GM12875 (cell line): Measurements from ENCODE around the gene MPDZ.

ENCODE experiments used
- H3K4me3 ChIP-seq: one replicate; pipeline ENCODE4 v1.5.1; 2011; ENCODE audit warnings: low read depth, low read length, control low read depth
- TF ChIP-seq, protein P1 (sequence below): IDR thresholded peaks from 2 replicates; pipeline ENCODE4 v1.5.1; 2011; ENCODE audit warnings: low read depth, mild to moderate bottlenecking, control low read depth, inconsistent platforms, low read length, moderate library complexity, borderline replicate concordance; ENCODE audit not compliant: insufficient read depth

MPDZ gene

DNA sequence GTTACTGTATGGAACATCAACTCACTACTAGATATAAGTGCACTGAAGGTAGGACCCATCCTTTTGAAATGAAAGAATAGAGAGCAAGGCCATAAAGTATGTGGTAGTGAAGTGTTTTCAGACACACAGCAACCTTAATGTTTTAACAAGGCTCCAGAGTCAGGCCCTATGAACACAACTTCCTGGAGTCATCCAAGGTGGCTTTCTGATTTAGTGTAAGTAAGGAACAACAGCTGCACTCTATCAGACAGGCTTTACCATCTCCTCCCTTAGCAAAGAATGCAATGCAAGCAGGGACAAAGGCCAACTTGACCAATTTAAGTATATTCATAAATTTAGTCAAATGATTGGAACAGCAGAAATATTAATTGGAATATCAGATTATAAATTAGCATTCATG, 90.1 kb downstream of the MPDZ start:
- TF ChIP-seq, protein P1, sequence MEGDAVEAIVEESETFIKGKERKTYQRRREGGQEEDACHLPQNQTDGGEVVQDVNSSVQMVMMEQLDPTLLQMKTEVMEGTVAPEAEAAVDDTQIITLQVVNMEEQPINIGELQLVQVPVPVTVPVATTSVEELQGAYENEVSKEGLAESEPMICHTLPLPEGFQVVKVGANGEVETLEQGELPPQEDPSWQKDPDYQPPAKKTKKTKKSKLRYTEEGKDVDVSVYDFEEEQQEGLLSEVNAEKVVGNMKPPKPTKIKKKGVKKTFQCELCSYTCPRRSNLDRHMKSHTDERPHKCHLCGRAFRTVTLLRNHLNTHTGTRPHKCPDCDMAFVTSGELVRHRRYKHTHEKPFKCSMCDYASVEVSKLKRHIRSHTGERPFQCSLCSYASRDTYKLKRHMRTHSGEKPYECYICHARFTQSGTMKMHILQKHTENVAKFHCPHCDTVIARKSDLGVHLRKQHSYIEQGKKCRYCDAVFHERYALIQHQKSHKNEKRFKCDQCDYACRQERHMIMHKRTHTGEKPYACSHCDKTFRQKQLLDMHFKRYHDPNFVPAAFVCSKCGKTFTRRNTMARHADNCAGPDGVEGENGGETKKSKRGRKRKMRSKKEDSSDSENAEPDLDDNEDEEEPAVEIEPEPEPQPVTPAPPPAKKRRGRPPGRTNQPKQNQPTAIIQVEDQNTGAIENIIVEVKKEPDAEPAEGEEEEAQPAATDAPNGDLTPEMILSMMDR, result no peak
- H3K4me3 ChIP-seq, result no peak overlapping the region

DNA sequence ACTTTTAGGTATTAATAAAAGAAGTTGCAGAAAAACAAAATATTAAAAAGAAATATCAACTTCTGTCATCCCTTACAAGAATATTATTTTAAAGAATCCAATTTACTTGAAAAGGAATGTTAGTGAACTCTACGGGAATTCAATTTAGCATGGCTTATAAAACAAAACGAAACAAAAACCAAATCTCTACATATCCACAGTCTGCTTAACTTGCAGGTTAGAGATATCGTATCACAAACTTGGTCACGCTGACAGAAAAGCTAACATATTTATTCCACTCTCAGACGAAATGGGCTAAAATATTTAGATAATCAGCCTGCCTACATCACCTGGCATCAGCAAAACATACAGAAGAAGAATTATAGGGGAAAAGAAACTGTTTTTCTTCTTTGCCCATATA, 92.7 kb downstream of the MPDZ start:
- TF ChIP-seq, protein P1, result no peak

DNA sequence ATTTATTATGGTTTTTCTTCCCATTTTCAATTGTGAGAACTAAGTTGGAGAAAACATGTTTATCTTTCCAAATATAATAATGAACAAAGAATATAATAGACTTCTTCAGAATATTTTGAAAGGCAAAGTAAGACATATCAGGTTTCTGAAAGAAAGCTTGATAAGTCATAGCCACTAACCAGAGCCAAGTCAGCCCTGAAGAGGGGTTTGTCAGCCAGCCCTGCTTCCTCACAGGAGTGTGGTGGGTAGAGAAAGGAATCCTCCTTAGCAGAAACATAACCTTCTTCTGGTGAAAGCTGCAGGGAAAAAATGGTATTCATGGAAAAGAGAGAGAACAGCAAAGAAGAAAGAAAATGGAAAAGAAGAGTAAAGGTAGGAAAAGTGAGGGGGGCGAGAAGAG, 93.4 kb downstream of the MPDZ start:
- TF ChIP-seq, protein P1, result no peak
- no peak overlapping the region for H3K4me3 ChIP-seq

More for the DNA sequence above, 92.7 kb downstream of the MPDZ start:
- H3K4me3 ChIP-seq, result no peak overlapping the region

DNA sequence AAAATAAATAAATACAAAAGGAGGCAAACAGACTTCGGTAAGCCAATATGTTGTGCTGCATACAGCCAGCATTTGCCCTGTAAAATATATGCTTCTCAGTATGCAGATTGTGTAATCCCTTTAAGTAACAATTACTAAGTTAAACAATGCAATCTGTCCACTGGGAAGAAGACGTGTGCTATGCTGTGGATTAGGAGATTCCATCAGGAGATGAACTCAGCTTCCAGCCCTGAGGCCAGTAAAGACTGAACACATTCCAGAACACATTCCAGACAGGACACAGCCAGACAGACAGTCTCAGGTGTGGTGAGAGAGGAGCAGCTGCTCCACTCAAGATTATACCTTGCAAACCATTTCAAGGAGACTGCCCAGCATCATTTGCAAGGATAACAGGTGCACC, 97.8 kb downstream of the MPDZ start:
- TF ChIP-seq, protein P1, result no peak
- H3K4me3 ChIP-seq, result no peak overlapping the region

DNA sequence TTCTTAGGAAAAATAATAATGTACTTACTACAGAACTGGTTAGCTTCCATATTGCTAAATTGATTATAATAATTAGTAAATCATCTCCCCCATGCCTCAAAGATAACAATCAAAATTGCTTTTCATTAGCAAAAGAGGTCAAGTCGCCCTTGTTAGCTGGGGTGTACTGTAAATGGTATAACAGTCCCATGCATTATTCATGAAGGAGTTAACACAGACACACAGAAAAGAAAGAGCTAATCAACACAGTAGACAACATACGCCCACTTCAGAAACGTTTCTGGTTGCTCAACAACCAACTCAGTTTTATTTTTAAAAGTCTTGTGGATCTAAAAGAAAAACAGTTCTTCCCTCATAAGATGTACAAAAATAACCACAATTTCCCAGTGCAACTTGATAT, 100.2 kb downstream of the MPDZ start:
- TF ChIP-seq, protein P1, result no peak
- no peak overlapping the region for H3K4me3 ChIP-seq

DNA sequence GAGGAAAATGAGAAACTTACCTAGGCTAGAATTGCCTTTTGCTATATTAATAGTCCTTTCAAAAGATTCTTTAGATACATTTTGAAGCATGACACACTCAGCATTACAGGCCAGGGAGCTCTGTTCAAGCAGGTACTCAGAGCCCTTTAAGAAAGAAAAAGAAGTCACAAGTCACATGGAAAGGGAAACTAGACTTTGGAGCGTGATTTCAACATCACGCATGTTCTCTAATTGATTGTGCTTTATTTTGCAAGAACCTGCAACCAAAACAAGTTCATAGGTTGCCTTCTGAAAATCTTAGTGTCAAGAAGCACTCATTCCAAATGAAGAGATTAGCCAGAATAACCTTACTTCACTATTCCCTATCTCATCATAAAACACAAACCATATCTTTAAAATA, 103.8 kb downstream of the MPDZ start:
- TF ChIP-seq, protein P1, result no peak

DNA sequence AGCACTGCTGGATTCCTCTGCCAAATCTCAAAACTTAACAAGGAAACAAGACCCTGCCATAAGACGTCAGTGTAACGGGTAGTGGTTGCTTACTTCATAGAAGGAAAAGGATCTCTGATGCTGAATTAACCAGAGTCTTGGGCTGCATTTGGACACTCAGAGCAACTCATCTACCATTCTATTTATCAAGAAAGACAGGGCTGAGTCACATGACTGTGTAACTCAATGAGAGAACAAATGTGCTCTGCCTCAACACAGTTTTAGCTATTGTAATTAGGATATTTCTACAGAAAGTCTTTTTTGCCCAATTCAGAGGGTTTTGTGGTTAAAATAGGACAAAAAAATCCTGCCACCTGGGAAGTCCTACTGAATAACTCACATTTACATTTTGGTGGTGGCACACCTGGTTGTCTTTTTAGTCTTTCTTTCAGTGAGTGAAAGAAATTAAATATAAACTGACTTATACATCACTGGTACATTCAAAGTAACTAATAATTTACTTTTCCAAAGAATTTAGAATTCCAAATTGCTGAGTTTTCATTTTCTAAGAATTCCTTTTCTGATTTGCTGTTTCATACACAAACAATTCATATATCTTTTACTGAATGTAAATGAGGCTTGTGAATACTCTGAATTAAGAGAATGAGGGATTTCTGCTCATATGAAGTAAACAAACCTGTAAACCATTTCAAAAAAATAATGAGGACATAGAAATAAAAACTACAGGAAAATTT, 104.4 kb downstream of the MPDZ start:
- TF ChIP-seq, protein P1, result no peak
- no peak overlapping the region for H3K4me3 ChIP-seq

More for the DNA sequence above, 103.8 kb downstream of the MPDZ start:
- no peak overlapping the region for H3K4me3 ChIP-seq
